Measurements from ENCODE around the gene UBE4B.
"Not testable (repeated sequence)": the region's sequence is repeated elsewhere in the genome, so short reads cannot be mapped to it uniquely, and the experiment has no call there.

Gene UBE4B

GRCh38 chr1:10179406-10180091 lies 146.8 kb downstream of the UBE4B start:
- DNase-seq: no peak

DNA sequence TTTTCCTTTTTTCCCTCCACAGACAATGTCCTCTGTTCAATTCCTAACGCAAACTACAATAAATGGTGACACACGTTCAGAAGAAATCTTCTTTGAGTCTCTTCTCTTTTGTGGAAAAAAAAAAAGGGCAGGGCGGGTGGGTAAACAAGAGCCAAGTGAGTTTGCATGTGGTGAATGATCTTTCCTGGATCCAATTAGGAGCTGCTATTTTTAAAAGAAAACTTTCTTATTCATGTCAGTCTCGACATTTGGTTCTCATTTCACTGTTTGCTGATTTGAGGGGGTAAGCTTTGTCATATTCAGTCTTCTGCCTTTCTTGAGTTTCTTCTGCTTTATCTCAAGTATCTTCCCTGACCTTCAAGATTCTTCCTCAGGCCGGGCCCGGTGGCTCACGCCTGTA lies 148.4 kb downstream of the UBE4B start:
- DNase-seq: no peak

DNA sequence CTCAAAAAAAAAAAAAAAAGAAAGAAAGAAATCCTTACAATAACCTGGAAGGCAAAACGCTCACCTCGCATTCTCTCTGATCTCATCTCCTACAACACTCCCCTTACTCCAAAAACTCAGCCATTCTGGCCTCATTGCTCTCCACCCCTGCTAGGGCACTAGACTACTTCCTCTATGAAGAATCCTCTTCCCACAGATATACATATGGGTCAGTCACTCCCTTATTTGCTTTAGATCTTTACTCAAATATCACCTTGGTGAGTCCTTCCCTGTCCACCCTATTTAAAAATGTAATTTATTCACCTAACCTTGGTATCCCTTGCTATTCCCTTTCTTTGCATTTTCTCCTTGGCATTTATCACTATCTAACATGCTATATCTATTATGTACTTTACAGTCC lies 153.0 kb downstream of the UBE4B start:
- no peak for DNase-seq

- DNase-seq: no peak
Observed at GRCh38 chr1:10186331-10187025, 153.7 kb downstream of the UBE4B start.

GRCh38 chr1:10187026-10187334 lies 154.2 kb downstream of the UBE4B start:
- no peak for DNase-seq

GRCh38 chr1:10188133-10188650 lies 155.4 kb downstream of the UBE4B start:
- no peak for DNase-seq

DNA sequence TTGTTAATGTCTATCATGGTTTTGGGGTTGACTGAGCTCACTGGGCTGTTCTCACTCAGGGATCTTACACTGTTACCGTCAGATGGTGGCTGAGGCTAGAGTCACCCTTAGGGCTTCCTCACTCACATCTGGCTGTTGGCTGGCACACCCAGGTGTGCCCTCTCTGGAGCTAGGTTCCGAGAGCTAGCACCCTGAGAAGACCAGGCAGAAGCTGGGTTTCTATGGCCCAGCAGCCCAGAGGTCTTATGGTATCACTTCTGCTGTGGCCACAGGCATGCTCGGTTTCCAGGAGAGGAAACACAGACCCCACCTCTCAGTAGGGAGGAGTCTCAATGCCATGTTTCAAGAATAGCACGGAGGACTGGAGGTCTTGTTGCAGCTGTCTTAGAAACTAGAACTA lies 156.9 kb downstream of the UBE4B start:
- DNase-seq: no peak

- no peak for DNase-seq
Observed at GRCh38 chr1:10192263-10192662, 159.5 kb downstream of the UBE4B start.

DNA sequence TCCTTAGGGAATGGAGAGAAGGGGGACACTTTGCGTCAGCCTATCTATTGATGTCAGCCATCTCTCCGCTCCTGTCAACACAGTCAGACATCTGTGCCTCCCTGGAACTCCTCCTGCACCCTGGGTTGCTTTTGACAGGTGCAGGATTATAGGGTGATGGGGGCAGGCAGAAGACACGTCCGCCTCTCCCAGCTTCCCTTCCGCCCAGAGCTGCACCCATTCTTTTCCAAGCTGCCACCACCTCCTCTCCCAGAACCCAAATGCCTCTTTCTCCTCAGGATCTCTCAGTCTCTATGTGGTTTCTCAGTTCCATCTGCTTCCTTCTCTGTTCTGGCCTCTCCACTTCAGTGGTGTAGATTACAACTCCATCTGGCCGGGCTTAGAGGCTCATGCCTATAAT lies 160.5 kb downstream of the UBE4B start:
- no peak for DNase-seq

DNA sequence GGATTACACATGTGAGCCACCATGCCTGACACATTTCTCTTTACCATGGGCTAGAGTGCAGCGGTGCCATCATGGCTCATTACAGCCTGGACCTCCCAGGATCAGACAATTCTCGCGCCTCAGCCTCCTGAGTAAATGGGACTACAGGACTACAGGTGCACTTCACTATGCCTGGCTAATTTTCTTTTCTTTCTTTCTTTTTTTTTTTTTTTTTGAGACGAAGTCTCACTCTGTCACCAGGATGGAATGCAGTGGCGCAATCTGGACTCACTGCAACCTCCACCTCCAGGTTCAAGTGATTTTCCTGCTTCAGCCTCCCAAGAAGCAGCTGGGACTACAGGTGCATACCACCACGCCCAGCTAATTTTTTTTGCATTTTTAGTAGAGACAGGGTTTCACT lies 162.8 kb downstream of the UBE4B start:
- DNase-seq: no peak

DNA sequence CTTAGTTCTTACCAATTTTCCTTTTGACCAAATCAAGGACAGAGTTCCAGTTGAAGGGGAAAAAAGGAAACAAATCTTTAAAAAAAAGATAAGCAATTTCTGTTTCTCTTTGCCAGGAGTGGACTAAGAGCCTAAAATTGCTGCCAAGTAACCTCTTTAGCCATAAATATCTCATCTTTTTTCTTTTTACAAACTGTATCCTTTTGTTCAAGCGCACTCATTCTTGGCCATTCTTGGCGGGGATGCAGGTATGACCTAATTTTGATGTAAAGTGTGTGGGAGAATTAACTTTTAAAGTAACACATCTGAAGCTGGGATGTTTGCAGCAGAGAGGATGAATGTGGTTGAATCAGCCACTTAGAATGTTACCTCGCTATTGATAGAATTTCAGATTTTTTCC lies 164.2 kb downstream of the UBE4B start:
- no peak for DNase-seq

DNA sequence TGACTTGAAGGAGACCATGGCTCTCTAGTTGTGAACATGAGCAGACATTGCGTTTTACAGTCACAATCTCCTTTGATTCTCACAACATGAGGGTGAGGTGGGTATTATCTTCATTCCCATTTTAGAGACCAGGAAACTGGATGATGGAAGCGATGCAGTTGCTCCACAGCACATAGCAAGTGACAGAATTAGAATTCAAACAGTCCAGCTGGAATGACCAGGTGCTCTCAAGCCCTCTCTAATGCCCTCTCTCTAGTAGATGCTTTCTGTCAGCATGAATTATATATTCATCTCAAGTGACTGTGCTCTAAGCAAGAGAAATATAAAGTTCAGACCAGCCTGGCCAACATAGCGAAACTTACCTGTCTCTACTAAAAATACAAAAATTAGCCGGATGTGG lies 167.9 kb downstream of the UBE4B start:
- no peak for DNase-seq

- no peak for DNase-seq
Observed at GRCh38 chr1:10204003-10204642, 171.4 kb downstream of the UBE4B start.

DNA sequence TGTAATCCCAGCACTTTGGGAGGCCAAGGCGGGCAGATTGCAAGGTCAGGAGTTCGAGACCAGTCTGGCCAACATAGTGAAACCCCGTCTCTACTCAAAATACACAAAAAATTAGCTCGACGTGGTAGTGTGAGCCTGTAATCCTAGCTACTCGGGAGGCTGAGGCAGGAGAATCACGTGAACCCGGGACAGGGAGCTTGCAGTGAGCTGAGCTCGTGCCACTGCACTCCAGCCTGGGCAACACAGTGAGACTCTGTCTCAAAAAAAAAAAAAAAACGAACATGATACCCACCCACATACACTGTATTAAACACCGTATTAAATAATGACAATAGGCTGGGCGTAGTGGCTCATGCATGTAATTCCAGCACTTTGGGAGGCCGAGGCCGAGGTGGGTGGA lies 172.4 kb downstream of the UBE4B start:
- DNase-seq: not testable (repeated sequence)

DNA sequence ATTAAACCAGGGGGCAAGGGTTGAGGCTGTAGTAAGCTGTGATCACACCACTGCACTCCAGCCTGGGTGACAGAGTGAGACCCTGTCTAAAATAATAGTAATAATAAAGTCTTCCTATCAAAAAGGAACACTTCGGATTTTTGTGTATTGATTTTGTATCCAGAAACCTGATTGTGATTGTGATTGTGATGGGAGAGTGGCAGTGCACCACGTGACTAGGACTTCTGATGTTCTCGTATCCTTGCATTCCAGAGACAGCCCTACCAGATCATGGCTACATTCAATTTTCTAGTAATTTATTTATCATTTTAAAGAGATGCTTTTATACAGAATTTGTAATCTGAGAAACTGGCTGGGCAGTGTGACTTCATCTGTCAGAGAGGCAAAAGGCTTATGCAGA lies 175.1 kb downstream of the UBE4B start:
- DNase-seq: no peak

DNA sequence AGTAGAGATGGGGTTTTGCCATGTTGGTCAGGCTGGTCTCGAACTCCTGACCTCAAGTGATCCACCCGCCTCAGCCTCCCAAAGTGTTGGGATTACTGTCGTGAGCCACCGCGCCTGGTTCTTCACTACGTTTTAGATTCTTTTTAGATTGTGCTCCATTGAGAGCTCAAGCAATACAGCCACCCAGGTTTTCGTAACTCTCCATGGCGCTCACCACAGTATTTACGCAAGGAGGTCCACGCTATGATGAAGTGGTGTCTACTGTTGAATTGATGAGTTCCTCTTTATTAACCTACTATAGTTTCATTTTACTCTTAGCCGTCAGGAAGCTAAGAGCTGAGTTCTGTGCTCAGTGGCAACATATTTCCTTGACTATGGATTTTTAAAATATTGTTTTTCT lies 175.8 kb downstream of the UBE4B start:
- DNase-seq: no peak

DNA sequence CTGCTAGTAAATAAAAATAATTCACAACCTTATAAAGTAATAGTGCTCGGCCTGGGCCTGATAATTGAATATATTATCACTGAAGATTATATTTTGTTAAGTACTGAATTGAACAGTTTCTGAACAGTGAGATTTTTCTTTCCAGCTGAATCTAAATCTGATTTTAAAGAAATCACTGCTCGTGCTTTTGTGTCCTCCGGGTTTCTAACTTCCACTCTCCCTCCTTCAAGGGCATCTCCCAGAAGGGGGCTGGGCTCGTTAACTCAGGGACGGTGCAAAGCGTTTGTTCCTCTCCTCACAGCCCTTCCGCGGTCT lies 176.8 kb downstream of the UBE4B start:
- no peak for DNase-seq

DNA sequence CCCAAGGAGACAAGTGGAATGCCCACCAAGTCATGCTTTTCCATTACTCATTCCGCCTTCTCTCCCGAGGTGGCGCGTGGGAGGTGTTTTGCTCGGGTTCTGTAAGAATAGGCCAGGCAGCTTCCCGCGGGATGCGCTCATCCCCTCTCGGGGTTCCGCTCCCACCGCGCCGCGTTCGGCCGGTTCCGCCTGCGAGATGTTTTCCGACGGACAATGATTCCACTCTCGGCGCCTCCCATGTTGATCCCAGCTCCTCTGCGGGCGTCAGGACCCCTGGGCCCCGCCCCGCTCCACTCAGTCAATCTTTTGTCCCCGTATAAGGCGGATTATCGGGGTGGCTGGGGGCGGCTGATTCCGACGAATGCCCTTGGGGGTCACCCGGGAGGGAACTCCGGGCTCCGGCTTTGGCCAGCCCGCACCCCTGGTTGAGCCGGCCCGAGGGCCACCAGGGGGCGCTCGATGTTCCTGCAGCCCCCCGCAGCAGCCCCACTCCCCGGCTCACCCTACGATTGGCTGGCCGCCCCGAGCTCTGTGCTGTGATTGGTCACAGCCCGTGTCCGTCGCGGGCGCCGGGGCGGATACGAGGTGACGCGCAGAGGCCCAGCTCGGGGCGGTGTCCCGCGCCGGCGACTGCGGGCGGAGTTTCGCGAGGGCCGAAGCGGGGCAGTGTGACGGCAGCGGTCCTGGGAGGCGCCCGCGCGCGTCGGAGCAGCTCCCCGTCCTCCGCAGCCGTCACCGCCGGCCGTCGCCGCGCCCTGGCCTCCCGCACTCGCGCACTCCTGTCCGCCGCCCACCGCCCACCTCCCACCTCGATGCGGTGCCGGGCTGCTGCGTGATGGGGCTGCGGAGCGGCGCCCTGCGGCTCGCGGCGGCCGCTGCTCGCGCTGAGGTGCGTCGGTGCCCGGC lies 177.4 kb downstream of the UBE4B start, which contains the start of gene KIF1B:
Gene KIF1B (plus strand): TSS at position 666 of the 906 bp plus-strand sequence. CDS start 21,759 bp downstream, outside the sequence.
- peak; percentile 97 for DNase-seq

DNA sequence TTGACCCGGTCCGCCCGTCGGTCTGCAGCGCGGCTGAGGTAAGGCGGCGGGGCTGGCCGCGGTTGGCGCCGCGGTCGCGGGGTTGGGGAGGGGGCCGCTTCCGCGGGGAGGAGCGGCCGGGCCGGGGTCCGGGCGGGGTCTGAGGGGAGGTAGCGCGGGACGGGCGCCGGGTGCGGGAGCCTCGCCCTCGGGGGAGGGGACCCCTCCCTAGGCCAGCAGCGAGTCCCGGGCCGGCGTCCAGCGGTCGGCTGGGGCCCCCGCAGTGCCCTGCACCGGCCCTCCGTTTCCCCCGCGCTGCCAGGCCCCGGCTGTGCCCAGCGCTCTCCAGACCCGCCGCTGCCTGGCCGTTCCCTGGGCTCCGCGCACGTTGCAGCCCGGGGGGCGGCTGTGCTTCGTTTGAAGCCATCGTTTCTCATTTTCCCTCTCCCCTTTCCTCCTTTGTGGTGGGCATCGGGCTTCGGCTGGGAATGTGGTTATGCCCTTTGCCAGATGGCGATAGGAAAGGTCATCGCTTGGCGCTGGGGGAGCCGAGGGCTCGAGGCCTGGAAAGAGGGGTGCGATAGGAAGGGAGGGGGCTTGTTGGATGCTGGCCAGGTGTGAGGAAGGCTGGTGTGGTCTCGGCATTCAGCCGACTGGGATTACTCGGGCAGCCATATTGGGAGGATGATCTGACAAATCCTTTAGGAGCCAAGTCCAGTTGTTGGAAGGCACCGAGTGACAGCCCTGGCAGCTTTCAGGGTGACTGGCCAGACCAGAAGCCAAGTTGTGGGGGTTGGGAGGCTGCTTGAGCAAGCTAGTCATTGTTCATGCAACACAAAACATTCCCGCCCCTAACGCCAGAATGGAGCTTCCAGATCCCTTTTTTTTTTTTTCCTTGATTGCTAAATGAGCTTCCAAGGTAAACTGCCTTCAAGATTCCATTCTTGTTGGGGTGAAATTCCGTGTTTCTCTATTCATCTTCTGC lies 178.4 kb downstream of the UBE4B start:
- DNase-seq: peak; percentile 56

DNA sequence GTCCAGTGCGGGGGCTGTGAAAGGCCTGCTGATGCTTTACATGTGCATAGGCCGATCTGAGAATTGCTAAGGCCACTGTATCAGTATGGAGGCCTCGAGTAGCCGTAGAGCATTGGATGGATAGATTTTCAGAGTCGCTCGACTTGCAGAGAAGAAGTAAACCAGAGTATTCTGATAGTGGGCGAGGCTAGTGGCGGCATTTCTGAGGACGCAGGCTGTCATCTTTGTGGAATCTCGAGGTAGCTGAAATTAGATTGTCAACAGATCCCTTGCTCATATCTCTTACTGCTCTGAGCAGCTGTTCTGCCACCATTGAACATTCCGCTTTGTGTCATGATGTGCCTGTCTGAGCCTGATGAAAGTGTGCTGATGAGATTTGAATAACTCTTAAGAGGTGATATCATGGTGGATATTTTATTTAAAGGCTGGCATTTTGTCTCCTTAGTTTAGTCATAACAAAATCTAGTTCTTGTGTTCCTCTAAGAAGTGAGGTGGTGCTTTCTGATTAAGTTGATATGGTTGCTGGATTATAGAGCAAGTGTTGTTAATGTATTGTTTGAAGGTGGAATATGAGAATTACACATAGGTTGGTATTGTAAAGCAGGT lies 179.2 kb downstream of the UBE4B start:
- DNase-seq: peak; percentile 12

DNA sequence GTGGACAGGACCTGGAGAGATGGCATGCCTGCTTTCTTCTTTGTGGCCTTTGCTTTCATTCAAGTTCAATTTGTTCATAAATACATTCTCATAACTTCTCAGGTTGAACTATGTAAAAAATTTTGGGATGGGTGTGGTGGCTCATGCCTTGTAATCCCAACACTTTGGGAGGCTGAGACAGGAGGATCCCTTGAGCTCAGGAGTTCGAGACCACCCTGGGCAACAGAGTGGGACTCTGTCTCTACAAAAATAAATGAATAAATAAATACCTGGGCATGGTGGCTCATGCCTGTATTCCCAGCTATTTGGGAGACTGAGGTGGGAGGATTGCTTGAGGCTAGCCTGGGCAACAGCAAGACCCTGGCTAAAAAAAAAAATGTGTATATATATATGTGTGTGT lies 179.7 kb downstream of the UBE4B start:
- DNase-seq: no peak

Data from activated CD4-positive, alpha-beta T cell treated with anti-CD3 and anti-CD28 coated beads for 48 hours (primary cell).